HG02870 (cell line): ENCODE results near the gene SLC10A6.

Experiments
- ATAC-seq: cut with Tn5 transposase; IDR thresholded peaks from one replicate; pipeline ENCODE4 v1.9.1; 2021; ENCODE audit warnings: mild to moderate bottlenecking, moderate library complexity; ENCODE audit not compliant: unreplicated experiment

The SLC10A6 gene

DNA sequence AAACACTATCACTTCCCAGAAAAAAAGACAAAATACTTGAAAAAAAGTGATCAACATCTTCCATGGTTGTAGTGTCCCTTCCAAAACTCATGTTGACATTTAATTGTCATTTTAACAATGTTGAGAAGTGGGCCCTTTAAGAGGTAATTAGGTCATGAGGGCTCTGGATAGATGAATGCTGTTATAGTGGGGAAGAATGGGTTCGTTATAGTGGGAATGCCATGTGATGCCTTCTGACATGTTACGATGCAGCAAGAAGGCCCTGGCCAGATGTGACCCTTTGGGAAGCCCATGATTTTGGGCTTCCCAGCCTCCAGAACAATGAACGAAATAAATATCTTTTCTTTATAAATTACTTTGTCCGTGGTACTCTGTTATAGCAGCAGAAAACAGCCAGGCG, 4.0 kb upstream of the SLC10A6 start:
- ATAC-seq: no peak

DNA sequence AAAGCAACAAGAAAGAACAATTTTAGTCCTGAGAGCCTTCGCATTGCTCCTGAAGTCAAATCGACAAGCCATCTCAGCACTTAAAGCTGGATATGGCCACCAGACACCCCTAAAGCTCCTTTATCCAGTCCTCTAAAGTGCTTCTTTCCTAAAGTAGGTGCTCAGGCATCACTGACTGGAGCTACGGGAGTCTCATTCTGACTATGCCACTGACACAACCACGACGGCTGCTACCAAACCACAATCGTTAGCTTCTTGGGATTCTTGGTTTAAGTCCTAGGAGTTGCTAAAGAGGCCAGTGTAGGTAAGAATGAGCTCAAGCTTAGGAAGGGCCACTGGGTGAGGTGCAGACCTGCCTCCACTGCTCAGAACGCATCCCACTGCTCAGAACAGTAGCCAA, 1.0 kb downstream of the SLC10A6 start:
- ATAC-seq: no peak

DNA sequence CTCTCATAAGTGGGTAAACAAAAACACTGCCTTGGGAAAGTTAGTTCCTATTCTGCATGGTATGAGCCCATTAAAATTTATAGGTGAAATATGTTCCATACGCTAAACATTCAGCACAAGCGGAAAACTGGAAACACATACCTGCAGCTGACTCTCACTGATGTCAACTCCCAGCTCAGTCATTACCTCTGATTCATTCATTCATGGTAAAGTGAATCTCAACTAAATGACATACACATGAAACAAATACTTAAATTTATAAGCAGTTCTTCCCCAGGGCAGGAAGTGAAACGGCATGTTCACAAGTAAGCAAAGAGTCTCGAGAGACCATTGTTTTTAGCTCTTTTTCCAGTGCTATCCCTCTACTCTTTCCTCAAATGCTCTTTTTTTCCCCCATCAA, 1.6 kb downstream of the SLC10A6 start:
- ATAC-seq: no peak

DNA sequence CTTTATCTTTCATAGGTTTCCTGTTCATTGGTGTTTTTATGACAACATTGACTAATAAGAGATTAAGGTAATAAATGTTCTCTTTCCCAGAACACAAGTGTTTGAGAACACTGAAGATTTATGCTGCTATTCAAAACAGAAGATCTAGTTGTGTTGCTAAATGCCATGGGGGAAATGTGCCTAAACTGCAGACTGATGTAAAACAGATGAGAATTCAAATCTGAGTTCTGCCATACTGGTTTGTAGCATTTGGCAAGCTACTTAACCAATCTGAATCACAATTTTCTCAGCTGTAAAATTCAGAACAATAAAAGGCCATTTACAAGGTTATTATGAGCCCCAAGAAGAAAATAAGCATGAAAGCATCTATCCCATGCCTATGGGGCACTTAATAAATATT, 2.3 kb downstream of the SLC10A6 start:
- no peak for ATAC-seq

DNA sequence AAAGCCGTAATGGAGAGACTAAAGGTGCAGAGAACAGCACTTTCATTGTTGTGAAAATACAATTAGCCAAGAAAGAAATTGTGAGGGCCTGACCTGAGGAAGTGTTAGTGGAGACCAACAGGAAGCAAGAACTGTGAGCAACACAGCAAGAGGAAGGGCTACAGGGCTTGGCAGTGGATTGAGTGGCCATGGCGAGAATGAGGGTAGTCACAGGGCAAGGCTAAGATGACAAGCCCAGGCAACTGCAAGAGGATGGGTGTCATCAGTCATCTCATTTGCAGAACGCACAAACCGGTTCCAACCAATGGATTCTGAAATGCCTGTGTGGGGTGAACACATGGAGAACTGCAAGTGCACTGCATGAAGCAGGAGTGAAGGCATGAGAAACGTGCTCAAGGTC, 3.6 kb downstream of the SLC10A6 start:
- ATAC-seq: no peak

DNA sequence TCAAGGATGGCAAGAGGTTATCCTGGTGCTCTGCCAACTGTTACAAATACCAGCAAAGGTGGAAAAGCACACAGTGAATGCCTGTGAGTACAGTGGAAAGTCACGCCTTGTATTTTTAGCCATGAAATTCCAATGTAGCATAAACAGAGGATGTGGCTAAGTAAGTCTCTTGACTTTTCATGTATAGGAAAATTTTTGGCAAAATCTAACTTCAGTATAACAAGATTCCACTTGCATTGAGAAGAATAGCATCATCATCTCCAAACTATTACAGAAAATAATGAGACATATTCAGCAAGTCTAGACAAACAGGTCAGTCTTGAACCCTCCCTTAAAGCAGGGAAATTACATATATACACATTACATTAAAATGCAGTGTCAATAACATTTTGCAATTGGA, 7.9 kb downstream of the SLC10A6 start:
- no peak for ATAC-seq

DNA sequence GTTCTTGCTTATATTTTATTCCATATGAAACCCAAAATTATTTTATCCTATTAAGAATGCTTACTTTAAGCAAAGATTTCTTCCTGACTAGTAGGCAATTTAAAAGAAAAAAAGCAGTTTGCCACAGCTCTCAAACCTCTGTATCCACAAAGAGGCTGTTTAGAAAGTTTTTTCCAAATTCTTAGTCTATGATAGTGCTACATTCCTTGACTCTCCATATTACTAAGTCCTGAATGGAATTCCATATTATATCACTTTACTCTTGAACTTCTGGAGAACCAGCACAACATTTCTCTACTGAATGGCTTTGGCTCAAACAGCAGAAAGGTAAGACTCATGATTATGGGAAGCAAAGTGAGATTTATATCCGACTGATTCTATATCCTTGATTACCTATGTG, 8.3 kb downstream of the SLC10A6 start:
- no peak for ATAC-seq

DNA sequence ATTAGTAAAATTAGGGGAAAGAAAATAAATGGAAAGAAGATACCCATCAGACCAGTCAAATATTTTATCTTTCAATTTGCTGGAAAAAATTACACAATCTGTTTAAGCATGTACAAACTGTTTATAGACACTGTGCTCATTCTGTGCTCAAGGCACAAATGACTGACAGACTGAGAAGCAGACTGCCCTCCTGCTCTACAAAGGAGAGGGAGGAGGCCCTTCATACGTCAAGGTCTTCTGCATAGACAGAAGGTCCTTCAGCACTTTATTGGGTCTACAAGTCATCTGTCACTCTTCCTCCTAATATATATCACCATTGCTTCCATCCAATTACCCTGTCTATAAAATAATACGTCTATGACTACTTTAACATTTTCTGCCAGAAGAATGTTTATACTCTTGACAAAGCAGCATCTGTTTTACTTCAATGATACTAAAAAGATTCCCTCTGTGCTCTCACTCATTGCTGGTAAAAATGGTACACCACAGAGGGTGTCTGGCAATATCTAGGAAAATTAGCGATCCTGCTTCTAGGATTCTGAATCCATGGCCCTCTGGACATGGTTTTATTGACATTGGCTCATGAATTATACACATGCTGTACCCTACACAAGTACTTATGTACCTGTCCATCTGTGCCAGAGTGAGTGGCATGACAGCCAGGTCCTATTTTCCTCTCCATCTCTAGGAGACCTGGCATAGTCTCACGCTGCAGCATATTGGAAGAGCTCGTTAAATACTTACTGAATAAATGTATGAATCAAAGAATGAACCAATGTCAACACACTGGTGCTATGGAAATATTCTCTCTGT, 11.3 kb downstream of the SLC10A6 start:
- ATAC-seq: no peak

DNA sequence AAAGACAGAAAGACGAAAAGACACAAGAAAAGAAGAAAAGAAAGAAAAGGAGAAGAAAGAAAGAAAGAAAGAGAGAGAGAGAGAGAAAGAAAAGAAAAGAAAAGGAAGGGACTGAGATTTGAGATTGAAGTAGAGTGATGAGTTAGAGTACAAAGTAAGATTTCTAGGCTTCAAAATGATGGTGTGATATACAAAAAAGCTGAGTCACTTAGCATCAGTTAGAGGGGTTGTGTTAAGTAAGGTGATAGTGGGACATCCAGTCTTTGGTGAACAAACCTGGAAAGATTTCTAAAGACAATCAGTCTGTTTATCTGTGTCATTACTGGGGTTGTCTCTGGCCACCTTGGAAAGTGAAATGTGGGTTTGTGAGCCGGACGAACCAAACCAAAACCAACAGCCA, 13.5 kb downstream of the SLC10A6 start:
- ATAC-seq: no peak

DNA sequence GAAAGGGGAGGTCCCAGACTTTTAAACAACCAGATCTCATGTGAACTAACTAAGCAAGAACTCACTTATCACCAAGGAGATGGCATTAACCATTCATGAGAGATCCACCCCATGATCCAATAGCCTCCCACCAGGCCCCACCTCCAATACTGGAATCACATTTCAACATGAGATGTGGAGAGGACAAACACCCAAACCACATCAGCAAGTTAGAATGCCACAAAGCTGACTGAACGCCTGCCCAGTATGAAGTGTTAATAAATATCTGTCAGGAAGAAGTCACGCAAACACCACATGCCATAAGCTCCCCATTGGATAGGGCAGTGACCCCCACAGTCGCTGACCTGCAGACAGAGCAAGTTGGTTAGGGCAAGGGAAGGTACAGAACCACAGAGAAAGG, 14.3 kb downstream of the SLC10A6 start:
- ATAC-seq: no peak

DNA sequence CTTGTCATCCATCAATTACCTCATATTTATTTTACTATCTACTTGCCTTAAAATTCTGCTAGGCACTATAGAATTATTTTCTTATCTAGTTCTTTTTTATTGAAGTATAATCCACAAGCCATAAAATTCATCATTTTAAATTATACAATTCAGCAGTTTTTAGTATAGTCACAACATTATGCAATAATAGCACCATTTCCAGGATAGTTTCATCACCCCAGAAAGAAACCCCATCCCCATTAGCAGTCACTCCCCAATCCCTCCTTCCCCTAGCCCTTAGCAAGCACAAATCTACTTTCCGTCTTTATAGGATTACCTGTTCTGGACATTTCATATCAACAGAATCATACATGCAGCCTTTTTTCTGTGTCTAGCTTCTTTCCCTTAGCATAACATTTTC, 15.6 kb downstream of the SLC10A6 start:
- no peak for ATAC-seq

DNA sequence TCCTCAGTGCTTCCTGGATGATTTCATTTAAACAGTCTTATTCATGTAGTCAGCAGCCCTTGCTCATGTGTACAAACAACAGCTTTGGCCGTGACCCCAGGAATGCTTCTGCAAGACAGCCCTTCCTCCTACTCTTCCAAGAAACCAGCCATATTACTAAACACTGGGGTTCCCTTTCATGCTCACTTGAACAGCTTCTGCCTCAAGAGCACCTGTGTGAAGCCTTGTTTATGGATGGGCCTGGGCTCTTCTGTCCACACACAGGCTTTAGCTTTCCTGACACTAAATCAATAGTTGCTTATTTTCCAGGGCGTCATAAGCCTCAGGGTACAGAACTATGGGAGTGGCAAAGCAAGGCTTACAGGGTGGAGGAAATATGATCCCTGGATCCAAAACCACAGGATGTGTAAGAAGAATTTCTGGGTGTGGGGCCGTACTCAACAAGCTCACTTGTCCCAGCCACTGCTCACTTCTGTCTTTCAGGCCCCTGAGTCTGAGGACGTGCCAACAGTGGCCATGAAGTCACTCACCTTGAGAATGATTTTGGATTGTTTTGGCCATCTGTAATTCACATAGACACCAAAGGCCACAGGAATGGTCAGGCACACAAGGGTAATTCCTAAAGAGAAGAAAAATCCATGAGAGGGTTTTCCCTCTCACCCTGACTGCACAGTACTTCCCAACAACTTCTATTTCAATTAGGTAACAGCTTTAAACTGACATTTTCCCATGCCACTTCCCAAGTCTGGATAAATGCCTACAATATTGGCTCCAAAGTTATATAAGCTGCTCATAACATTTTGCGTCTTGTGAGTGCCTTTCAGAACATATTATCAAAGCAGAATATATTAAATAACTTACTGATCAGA, 17.7 kb downstream of the SLC10A6 start:
- ATAC-seq: no peak

DNA sequence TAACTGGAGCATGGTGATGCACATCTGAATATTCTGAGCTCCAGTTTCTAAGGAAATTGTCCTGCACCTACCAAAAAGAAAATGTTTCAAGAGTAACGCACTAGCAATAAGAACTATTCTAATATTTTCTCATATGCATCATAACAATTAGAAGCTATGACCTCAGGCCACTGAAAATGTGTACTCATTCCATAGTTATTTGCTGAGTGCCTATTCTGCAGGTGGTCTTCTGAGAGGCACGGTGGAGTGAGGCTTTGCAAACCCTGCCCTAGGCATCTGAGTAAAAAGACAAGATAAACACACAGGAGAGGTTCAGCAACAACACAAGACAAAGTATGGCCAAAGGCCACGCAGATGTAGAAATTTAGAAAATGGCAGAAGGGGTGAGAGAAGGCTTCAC, 23.7 kb downstream of the SLC10A6 start:
- no peak for ATAC-seq

DNA sequence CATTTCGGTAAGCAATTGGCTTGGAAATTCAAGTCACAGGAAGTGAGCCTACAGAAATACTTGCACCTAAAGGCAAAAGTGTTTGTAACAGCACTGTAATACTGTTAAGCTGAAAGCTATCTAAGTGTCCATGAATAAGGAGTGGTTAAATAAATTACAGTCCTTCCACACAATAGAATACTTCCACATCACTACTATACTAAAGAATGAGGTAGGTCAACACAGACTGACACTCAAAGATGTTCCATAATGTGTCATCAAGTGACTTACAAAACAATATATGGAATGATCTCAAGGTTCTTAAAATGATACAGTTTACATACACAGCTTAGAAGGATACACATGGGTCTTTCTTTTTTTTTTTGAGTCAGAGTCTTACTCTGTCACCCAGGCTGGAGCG, 27.0 kb downstream of the SLC10A6 start:
- no peak for ATAC-seq

DNA sequence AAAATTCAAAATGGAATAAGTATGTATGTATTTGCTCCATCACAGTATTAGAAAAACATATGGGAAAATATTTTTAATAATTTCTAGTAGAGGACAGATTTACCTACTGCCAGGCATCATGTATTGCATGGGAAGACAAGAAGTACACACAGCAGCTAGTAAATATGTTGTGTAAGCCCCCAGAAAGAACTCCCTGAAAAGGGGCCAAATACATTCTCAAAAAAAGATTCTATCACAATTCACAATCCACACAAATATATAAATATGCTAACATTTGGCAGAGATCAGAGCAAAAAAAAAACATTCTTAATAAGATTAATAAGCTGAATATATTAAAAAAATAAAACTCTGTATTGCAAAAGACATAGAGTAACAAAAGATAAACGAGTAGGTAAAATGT, 28.0 kb downstream of the SLC10A6 start:
- ATAC-seq: no peak

DNA sequence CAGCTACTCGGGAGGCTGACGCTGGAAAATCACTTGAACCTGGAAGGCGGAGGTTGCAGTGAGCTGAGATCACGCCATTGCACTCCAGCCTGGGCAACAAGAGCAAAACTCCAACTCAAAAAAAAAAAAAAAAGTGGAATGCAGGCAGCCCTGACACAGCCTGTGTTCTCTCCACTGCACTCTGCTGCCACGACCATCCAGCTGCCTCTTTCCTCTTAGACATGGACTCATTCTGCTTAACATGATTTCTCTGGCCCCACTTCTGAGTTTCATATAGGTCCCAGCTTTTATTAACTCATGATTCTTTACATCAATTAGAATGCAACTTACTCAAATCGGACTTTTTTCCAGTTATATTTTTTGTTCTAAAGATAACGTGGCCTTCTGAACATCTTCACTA, 29.6 kb downstream of the SLC10A6 start:
- ATAC-seq: no peak

DNA sequence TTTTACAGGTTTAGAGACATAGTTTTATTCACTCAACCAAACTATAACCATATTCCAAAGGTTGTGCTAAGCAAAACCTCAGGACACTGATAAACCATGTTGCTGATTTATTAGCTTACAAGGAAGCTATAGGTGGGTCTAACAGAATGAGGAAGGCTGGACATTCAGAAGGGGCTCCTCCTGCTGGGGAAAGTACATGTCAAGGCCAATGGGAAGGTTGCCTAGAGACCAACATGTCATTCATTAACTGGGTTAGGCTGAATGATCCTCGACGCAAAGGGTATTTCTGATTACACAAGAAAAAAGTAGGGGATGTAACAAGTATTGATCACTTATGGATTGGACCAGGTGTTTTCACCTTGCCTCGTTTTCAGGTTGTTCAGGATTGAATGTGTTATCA, 30.3 kb downstream of the SLC10A6 start:
- ATAC-seq: no peak

DNA sequence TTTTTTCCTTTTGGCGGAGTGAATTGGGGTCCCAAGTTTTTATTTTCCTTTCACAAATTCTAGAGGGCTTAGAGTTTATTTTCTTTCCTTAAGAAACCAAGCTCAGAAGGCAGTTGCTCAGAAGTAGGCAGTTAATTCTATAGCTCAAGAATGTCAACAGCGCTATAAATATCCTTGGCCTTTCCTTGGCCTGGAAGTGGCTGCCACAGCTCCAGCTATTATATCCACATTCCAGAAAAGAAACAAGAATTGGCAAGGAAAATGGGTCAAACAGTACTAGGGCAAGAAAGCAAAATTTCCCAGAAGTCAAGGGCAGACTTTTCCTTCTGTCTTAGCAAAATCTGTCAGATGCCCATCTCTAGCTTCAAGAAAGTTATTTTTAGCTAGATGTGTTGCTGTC, 31.0 kb downstream of the SLC10A6 start:
- ATAC-seq: no peak

DNA sequence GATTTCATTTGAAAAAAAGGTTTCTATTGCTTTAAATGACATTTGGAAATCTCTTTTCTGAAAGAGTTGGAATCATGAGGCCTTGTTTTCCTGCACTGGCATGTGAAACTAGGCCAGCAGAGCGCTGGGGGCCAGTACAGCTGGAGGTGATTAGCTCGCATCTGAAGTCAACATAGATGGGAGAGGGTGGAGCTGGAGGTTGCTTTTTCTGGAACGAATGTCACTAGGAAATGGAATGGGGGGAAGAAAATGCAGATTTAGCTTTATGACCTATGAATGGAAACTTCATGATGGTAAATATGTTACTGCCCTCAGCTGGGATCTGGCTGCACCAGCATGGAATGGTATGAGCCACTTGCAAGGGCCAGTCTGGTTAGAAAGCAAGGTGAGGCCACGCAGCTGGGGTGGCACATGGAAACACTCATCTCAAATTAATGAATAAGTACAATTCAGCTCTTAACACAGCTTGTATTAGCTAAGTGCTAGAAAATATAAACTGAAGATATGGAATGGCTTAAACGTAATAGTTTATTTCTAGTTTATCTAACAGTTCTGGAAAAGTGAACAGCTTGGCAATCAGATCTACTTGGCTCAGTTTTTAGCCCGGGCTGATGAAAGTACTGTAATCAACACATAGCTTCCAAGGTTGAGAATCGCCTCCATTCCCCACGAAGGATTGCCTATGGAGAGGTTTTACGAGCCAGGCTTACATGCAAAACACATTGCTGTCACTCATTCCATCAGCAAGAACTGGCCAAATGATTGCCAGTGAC, 32.5 kb downstream of the SLC10A6 start:
- ATAC-seq: no peak

DNA sequence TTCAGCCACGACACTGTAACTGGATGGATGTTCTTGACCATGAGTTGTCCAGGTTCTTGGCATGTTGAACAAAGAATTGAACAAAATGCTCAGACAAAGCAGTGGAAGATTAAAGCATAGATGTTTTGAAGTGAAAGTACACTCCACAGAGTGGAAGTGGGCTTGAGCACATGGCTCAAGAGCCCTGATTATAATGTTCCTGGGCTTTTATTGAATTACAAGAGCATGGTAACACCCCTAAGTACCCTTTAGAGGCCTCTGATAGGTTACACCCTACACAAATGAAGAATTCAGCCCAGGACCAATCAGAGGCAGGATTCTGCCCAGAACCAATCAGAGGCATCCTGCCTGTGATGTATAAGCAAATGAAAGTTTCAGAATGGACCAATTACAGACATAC, 33.5 kb downstream of the SLC10A6 start:
- no peak for ATAC-seq

DNA sequence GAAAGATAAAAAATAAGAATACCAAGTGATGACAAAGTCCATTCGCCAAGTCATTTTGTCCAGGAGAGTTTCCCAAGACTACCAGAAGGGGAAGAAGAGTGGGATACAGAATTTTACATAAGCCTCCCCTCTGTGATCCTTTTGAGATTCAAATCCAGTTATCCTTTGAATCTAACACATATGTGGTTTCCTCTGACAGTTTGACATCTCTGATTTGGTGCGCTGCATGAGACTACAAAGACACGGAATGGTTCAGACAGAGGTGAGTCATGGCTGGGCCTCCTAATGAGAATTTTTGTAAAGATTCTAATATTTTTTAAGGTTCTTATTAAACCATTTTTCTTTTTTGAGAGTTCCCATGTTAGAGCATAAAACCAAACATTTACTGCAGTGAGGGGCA, 38.3 kb downstream of the SLC10A6 start:
- no peak for ATAC-seq

DNA sequence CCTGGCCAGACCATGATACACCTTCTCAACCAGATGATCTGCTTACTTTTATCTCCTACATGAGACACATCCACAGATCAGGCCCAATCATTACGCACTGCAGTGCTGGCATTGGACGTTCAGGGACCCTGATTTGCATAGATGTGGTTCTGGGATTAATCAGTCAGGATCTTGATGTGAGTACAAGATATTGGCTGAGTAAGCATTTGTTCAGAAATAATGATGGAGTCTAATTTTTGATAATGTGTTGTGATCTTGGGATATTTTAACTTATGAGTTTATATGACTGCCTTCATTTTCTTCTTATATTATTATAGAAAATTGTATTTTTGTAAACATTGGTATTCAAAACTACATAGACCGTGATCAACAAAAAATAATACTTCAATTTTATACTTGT, 39.4 kb downstream of the SLC10A6 start:
- ATAC-seq: no peak
